ENCODE results near the gene IL17B. TPM values are rescaled to one million over a fixed set of nuclear protein-coding genes. Genes with fewer than 3 reads are reported as not detected.

The IL17B gene
- total RNA-seq, 1 experiment from 2014 or later, result not detected

DNA sequence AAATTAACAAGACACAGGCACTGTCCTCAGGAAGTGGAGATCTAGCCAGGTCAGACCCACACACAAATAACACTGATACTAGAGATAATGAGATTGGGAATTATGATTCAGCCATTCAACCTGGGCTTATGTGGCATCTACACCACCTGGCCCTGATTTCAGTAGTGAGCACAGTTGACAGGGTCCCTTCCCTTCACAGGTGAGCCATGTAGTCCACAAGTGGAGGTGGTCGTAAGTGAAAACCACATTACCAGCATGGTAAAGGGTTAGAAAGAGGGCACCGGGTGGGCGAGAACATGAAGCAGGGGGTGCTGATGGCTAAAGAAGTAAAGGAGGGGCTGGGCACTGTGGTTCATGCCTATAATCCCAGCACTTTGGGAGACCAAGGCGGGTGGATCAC is 48.3 kb upstream of the IL17B start:
- H3K4me3 Mint-ChIP-seq, result no peak overlapping the region; a peak in 1 of 5 replicates
- no peaks in the 10 kb centered on the region for H3K36me3 Mint-ChIP-seq (ENCODE audit: insufficient read depth in 1 of 3, low read depth in 3 of 3)
- H2AFZ ChIP-seq (ENCODE audit: low read length), result no peak overlapping the region
- no peak for DNase-seq
- H4K20me1 ChIP-seq (ENCODE audit: control insufficient read depth, insufficient read depth, insufficient read length), result no peaks in the 10 kb centered on the region
- no peak overlapping the region for H4K8ac ChIP-seq (replicated peaks; ENCODE audit: insufficient read length, low read depth, low read length)
- no CpG with 5 or more reads among the region's 4 CpGs for WGBS (ENCODE audit: extremely low coverage, insufficient read length, low lambda C conversion rate)
- H3K23ac ChIP-seq (ENCODE audit: insufficient read length, low read depth, low read length), result no peak overlapping the region
- H3K23me2 ChIP-seq (ENCODE audit: insufficient read length, low read depth, low read length, poor library complexity, severe bottlenecking), result no peaks in the 10 kb centered on the region
- H4K91ac ChIP-seq (ENCODE audit: insufficient read length, low read depth, low read length), result no peak overlapping the region
- TF ChIP-seq, protein P1, sequence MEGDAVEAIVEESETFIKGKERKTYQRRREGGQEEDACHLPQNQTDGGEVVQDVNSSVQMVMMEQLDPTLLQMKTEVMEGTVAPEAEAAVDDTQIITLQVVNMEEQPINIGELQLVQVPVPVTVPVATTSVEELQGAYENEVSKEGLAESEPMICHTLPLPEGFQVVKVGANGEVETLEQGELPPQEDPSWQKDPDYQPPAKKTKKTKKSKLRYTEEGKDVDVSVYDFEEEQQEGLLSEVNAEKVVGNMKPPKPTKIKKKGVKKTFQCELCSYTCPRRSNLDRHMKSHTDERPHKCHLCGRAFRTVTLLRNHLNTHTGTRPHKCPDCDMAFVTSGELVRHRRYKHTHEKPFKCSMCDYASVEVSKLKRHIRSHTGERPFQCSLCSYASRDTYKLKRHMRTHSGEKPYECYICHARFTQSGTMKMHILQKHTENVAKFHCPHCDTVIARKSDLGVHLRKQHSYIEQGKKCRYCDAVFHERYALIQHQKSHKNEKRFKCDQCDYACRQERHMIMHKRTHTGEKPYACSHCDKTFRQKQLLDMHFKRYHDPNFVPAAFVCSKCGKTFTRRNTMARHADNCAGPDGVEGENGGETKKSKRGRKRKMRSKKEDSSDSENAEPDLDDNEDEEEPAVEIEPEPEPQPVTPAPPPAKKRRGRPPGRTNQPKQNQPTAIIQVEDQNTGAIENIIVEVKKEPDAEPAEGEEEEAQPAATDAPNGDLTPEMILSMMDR (conservative IDR thresholded peaks at IDR 0.05), result no peak
- H2BK5ac ChIP-seq (ENCODE audit: insufficient read length, low read length), result no peak overlapping the region
- no peak overlapping the region for H2BK12ac ChIP-seq (ENCODE audit: insufficient read length, low read depth, low read length)
- H3K4me1 ChIP-seq (ENCODE audit: insufficient read depth, low read length), result peaks cover 8% of the 10 kb centered on the region; the same call in 1 of the 2 replicates
- H3K27ac ChIP-seq (ENCODE audit: insufficient read length, low read depth, low read length), result no peak overlapping the region
- no peak overlapping the region for H2BK120ac ChIP-seq (ENCODE audit: low read depth, low read length, poor library complexity, severe bottlenecking)
- peaks cover 39 to 51% of the 10 kb centered on the region in 2 experiments for H3K4me1 Mint-ChIP-seq
- H2BK15ac ChIP-seq (ENCODE audit: low read depth, low read length), result no peak overlapping the region
- no peak overlapping the region for H2AK5ac ChIP-seq (ENCODE audit: insufficient read length, low read length)
- no peak overlapping the region for H3T11ph ChIP-seq (ENCODE audit: low read length)
- H4K5ac ChIP-seq (ENCODE audit: insufficient read length, low read depth, low read length), result no peak overlapping the region
- no peak overlapping the region for H3K9ac ChIP-seq (ENCODE audit: extremely low read depth, insufficient read length, low read length)
- H3K79me2 ChIP-seq (ENCODE audit: insufficient read depth, low read length), result no peaks in the 10 kb centered on the region
- H3K14ac ChIP-seq (ENCODE audit: insufficient read depth, low read length), result no peak overlapping the region
- no peak overlapping the region for H3K56ac ChIP-seq (ENCODE audit: insufficient read length, low read depth, low read length)
- H3K27ac Mint-ChIP-seq, result peak overlapping the region in 2 of 3 experiments; percentile 42 to 81; a peak in 2 of 7 replicates
- H3K4ac ChIP-seq (ENCODE audit: low read depth, low read length), result no peak overlapping the region
- no peaks in the 10 kb centered on the region for H3K79me1 ChIP-seq (ENCODE audit: insufficient read depth, low read depth, low read length, poor library complexity, severe bottlenecking)
- no peak overlapping the region for H3K18ac ChIP-seq (ENCODE audit: insufficient read length, low read depth, low read length)
- H3K9me3 ChIP-seq (ENCODE audit: control insufficient read depth, low read depth, low read length), result no peaks in the 10 kb centered on the region
- no peaks in the 10 kb centered on the region; a peak in 1 of 5 replicates for H3K9me3 Mint-ChIP-seq
- no peaks in the 10 kb centered on the region for H3K27me3 ChIP-seq (ENCODE audit: insufficient read depth, low read length)
- no peak overlapping the region for H2BK20ac ChIP-seq (ENCODE audit: low read depth, low read length, poor library complexity, severe bottlenecking)
- no peaks in the 10 kb centered on the region for H3K27me3 Mint-ChIP-seq (ENCODE audit: low read depth)
- no peak overlapping the region for H3K4me2 ChIP-seq (ENCODE audit: insufficient read depth, insufficient read length, low read length)

All from H9 (cell line).